Right lobe of liver (tissue), 4 donors: ENCODE data around the gene AKR7A2.
A peak's percentile ranks its signal among the peaks of the same experiment; 100 is the strongest.
"Not testable (repeated sequence)": the region's sequence is repeated elsewhere in the genome, so short reads cannot be mapped to it uniquely, and the experiment has no call there.

Source experiments
- CTCF ChIP-seq, 4 donors: fragments of 200-600 bp in 3 of 4; fragments of 450-650 bp in 1 of 4; IDR thresholded peaks; one replicate each; pipeline versions ENCODE4 v1.5.1 to v1.8.0; 2016 to 2022; ENCODE audit warnings: antibody characterized with exemption in 4 of 4, mild to moderate bottlenecking in 2 of 4
- POLR2A ChIP-seq: fragments of 450-650 bp; IDR thresholded peaks from one replicate; pipeline ENCODE4 v1.6.1; 2017; ENCODE audit warnings: antibody characterized with exemption, mild to moderate bottlenecking
- donor health status: DM: no; HTN: no; CAD: no.
- donor health status: DM: no; HTN: no; CAD: no.
- donor health status: DM: no; HTN: yes; CAD: no.

- TF ChIP-seq CTCF (IDR thresholded peaks at IDR 0.05), result not testable (repeated sequence)
- peak; percentile 50 for TF ChIP-seq POLR2A
These were observed 23.4 kb downstream of the AKR7A2 start, which contains the start of gene AKR7A3 for GRCh38 chr1:19288324-19289241.
